Body of pancreas (tissue), 4 donors: ENCODE measurements around the gene PRDM10.

Experiments used
- POLR2A ChIP-seq, 3 donors: fragments of 450-650 bp; IDR thresholded peaks; one replicate each; pipeline ENCODE4 v1.6.1; 2016; ENCODE audit warnings: antibody characterized with exemption in 3 of 3, mild to moderate bottlenecking in 2 of 3
- TF ChIP-seq, protein P1 (sequence below), 7 experiments: fragments of 450-650 bp in 4 of 7; fragments of 200-600 bp in 3 of 7; sonication (generic) in 3 of 7; IDR thresholded peaks; one replicate each; pipeline ENCODE4 v1.5.1; 2016 to 2019; ENCODE audit warnings: antibody characterized with exemption in 7 of 7

DNA sequence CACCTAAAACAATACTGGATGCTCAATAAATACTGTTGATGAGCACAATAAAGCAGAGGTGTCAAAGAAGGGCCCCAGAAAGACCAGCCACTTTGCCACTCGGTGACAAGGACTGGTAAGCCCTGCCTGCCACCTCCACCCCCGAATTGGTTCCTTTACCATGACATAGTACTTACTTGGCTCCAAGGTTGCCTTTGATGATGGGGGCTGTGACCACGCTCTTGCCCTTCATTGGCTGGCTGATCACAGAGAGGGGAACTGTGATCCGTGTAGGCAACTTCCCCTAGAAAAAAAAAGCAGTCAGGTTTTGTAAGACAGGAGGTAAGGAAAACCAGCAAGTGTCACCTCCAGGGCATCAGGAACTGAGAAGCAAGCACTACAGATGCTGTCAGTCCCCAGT, 136.9 kb downstream of the PRDM10 start:
- TF ChIP-seq, protein P1, sequence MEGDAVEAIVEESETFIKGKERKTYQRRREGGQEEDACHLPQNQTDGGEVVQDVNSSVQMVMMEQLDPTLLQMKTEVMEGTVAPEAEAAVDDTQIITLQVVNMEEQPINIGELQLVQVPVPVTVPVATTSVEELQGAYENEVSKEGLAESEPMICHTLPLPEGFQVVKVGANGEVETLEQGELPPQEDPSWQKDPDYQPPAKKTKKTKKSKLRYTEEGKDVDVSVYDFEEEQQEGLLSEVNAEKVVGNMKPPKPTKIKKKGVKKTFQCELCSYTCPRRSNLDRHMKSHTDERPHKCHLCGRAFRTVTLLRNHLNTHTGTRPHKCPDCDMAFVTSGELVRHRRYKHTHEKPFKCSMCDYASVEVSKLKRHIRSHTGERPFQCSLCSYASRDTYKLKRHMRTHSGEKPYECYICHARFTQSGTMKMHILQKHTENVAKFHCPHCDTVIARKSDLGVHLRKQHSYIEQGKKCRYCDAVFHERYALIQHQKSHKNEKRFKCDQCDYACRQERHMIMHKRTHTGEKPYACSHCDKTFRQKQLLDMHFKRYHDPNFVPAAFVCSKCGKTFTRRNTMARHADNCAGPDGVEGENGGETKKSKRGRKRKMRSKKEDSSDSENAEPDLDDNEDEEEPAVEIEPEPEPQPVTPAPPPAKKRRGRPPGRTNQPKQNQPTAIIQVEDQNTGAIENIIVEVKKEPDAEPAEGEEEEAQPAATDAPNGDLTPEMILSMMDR (IDR thresholded peaks at IDR 0.05), result no peak
- TF ChIP-seq POLR2A (IDR thresholded peaks at IDR 0.05), result no peak
